Loucy (cell line): Measurements from ENCODE around the gene ST7L.

Experiments
- H2AFZ ChIP-seq: fragments of 200-600 bp; sonication (generic); 2 replicates; pipeline ENCODE4 v1.6.0; 2016; ENCODE audit warnings: antibody characterized with exemption, mild to moderate bottlenecking, low read length, moderate library complexity
- H3F3A ChIP-seq: fragments of 200-600 bp; 2 replicates; pipeline ENCODE4 v1.6.0; 2016; ENCODE audit warnings: antibody characterized with exemption, low read depth, mild to moderate bottlenecking
- H3K27me3 ChIP-seq: fragments of 200-600 bp; sonication (generic); 2 replicates; pipeline ENCODE4 v1.6.1; 2014; ENCODE audit warnings: low read length, mild to moderate bottlenecking; ENCODE audit not compliant: insufficient read depth, poor library complexity, severe bottlenecking
- H3K36me3 ChIP-seq: fragments of 200-600 bp; sonication (generic); 2 replicates; pipeline ENCODE4 v1.6.1; 2016; ENCODE audit warnings: low read length; ENCODE audit not compliant: insufficient read depth
- H3K4me1 ChIP-seq: fragments of 200-600 bp; sonication (generic); 2 replicates; pipeline ENCODE4 v1.5.1; 2014; ENCODE audit warnings: low read length, mild to moderate bottlenecking; ENCODE audit not compliant: insufficient read depth, poor library complexity, severe bottlenecking
- H3K4me2 ChIP-seq: fragments of 200-600 bp; sonication (generic); 2 replicates; pipeline ENCODE4 v1.6.0; 2014; ENCODE audit warnings: antibody characterized with exemption, low read length, low read depth, mild to moderate bottlenecking; ENCODE audit not compliant: poor library complexity, severe bottlenecking
- H3K4me3 ChIP-seq: fragments of 200-600 bp; sonication (generic); 2 replicates; pipeline ENCODE4 v1.5.1; 2014; ENCODE audit warnings: low read length, mild to moderate bottlenecking, mixed read lengths; ENCODE audit not compliant: poor library complexity, severe bottlenecking
- H3K79me2 ChIP-seq: fragments of 200-600 bp; sonication (generic); 2 replicates; pipeline ENCODE4 v1.6.1; 2014; ENCODE audit warnings: low read length; ENCODE audit not compliant: insufficient read depth
- H3K9ac ChIP-seq: fragments of 200-600 bp; sonication (generic); 2 replicates; pipeline ENCODE4 v1.6.0; 2014; ENCODE audit warnings: mild to moderate bottlenecking, low read depth, low read length, moderate library complexity; ENCODE audit not compliant: poor library complexity, severe bottlenecking
- H3K9me2 ChIP-seq: fragments of 200-600 bp; sonication (generic); replicated peaks from 2 replicates; pipeline ENCODE4 v1.6.1; 2016; ENCODE audit warnings: low read depth, low read length, mixed read lengths
- H3K9me3 ChIP-seq: fragments of 200-600 bp; sonication (generic); 2 replicates; pipeline ENCODE4 v1.6.1; 2014; ENCODE audit warnings: mild to moderate bottlenecking, antibody characterized with exemption, low read length, low read depth; ENCODE audit not compliant: insufficient read depth
- H4K20me1 ChIP-seq: fragments of 200-600 bp; sonication (generic); 2 replicates; pipeline ENCODE4 v1.6.0; 2014; ENCODE audit warnings: antibody characterized with exemption, low read length, mild to moderate bottlenecking; ENCODE audit not compliant: insufficient read depth, poor library complexity, severe bottlenecking
- EZH2phosphoT487 ChIP-seq: fragments of 200-600 bp; IDR thresholded peaks from 2 replicates; pipeline ENCODE4 v1.6.1; 2018; ENCODE audit warnings: antibody characterized with exemption, mild to moderate bottlenecking, moderate library complexity, borderline replicate concordance
- TF ChIP-seq, protein P1 (sequence below): fragments of 200-600 bp; sonication (generic); conservative IDR thresholded peaks from 2 replicates; pipeline ENCODE4 v1.5.1; 2014; ENCODE audit warnings: mild to moderate bottlenecking, antibody characterized with exemption, low read length

ST7L gene

DNA sequence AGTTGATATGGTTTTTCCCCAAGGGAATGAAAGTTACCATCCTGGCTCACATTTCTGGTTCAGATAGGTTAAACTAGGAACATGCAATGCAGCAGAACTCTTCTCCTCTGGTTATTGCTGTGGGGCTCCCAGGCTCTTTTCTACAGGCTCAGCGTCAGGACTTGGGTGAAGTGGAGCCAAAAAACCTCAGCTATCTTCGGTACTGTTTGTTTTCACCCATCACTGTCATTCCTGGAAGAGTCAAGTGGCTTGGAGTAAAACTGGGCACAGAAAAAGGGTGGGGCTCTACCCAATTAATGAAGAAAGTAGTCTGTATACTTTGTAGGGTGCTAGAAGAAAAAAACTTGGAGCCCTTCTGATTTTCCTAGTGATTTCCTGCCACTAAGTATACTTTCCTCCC is 100.8 kb downstream of the ST7L start:
- H3K4me3 ChIP-seq, result no peak overlapping the region
- H4K20me1 ChIP-seq, result no peaks in the 10 kb centered on the region
- H3K36me3 ChIP-seq, result no peaks in the 10 kb centered on the region
- H3K4me2 ChIP-seq, result no peak overlapping the region
- no peaks in the 10 kb centered on the region for H3F3A ChIP-seq
- no peak overlapping the region for H3K9ac ChIP-seq
- no peaks in the 10 kb centered on the region for H3K9me3 ChIP-seq
- no peaks in the 10 kb centered on the region for H3K27me3 ChIP-seq
- H2AFZ ChIP-seq, result no peak overlapping the region
- H3K4me1 ChIP-seq, result peaks cover 8% of the 10 kb centered on the region
- TF ChIP-seq EZH2phosphoT487, result no peak
- TF ChIP-seq, protein P1, sequence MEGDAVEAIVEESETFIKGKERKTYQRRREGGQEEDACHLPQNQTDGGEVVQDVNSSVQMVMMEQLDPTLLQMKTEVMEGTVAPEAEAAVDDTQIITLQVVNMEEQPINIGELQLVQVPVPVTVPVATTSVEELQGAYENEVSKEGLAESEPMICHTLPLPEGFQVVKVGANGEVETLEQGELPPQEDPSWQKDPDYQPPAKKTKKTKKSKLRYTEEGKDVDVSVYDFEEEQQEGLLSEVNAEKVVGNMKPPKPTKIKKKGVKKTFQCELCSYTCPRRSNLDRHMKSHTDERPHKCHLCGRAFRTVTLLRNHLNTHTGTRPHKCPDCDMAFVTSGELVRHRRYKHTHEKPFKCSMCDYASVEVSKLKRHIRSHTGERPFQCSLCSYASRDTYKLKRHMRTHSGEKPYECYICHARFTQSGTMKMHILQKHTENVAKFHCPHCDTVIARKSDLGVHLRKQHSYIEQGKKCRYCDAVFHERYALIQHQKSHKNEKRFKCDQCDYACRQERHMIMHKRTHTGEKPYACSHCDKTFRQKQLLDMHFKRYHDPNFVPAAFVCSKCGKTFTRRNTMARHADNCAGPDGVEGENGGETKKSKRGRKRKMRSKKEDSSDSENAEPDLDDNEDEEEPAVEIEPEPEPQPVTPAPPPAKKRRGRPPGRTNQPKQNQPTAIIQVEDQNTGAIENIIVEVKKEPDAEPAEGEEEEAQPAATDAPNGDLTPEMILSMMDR, result no peak
- no peaks in the 10 kb centered on the region for H3K9me2 ChIP-seq
- no peaks in the 10 kb centered on the region for H3K79me2 ChIP-seq

DNA sequence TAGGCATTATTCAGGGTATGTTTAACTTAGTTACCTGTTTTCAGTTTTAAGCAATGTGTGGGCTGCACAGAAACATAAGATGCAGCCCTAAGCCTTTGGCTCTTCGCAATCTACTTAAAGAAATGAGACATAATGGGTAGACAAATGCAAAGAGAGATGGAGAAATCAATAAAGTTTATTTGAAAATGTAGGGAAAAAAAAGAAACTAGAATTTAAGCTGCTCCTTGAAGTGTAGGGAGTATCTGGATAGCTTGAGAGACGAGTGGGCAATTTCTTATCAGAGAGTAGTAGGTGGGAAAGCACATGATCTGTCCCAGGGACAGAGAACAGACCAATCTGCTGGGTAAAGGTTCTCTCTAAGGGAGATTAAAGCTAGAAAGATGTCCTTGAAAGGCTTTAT is 101.3 kb downstream of the ST7L start:
- TF ChIP-seq EZH2phosphoT487, result no peak
- TF ChIP-seq, protein P1, result no peak
- Histone ChIP-seq H2AFZ (no peak overlapping the region), H3K4me2 (no peak overlapping the region), H4K20me1 (no peaks in the 10 kb centered on the region), H3K79me2 (no peaks in the 10 kb centered on the region), H3K27me3 (no peaks in the 10 kb centered on the region), H3K9me3 (no peaks in the 10 kb centered on the region), H3F3A (no peaks in the 10 kb centered on the region), H3K9me2 (no peaks in the 10 kb centered on the region), H3K36me3 (no peaks in the 10 kb centered on the region), H3K4me3 (no peak overlapping the region), H3K4me1 (peaks cover 13% of the 10 kb centered on the region), H3K9ac (no peak overlapping the region)

DNA sequence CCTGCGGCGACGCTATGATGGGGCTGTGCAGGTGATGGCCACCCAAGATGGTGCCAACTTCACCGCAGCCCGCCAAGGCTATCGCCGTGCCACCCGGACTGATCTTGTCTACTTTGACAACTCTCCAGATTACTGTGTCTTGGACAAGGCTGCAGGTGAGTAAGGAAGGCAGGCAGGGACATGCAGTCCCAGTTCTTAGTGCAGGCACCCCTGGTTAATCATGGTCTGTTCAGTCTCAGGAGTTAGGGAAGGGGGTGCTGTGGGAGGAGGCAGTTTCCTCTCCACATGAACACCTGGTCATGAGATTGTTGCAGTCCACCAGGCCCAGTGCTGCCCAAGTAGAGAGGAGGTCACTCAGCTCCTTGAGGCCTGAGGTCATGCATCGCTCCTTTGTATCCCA is 101.7 kb downstream of the ST7L start:
- TF ChIP-seq, protein P1, result no peak
- no peak for TF ChIP-seq EZH2phosphoT487
- Histone ChIP-seq H3K9ac (no peak overlapping the region), H3K4me1 (peaks cover 15% of the 10 kb centered on the region), H3K4me3 (no peak overlapping the region), H3K9me2 (no peaks in the 10 kb centered on the region), H3K4me2 (no peak overlapping the region), H3F3A (no peaks in the 10 kb centered on the region), H4K20me1 (no peaks in the 10 kb centered on the region), H3K36me3 (no peaks in the 10 kb centered on the region), H2AFZ (no peak overlapping the region), H3K27me3 (no peaks in the 10 kb centered on the region), H3K9me3 (no peaks in the 10 kb centered on the region), H3K79me2 (no peaks in the 10 kb centered on the region)
